ENCODE measurements around the gene TAF1D. TPM values are rescaled to one million over a fixed set of nuclear protein-coding genes. Genes with fewer than 3 reads are reported as not detected.

The TAF1D gene
- total RNA-seq, 1 experiment from 2014 or later: 272 TPM

GRCh38 chr11:93783765-93784144 is 42.5 kb upstream of the TAF1D start:
- no CpG with 5 or more reads among the region's 10 CpGs for WGBS (ENCODE audit: extremely low coverage, insufficient read length, low lambda C conversion rate)
- H3K36me3 Mint-ChIP-seq (ENCODE audit: insufficient read depth in 1 of 3, low read depth in 3 of 3): peaks cover 22 to 41% (median 38%) of the 10 kb centered on the region in 3 experiments
- H3K4me1 Mint-ChIP-seq: peaks cover 16 to 29% of the 10 kb centered on the region in 2 experiments
- Histone ChIP-seq H2BK12ac (ENCODE audit: insufficient read length, low read depth, low read length) (no peak overlapping the region), H3K27ac (ENCODE audit: insufficient read length, low read depth, low read length) (no peak overlapping the region), H3K4me2 (ENCODE audit: insufficient read depth, insufficient read length, low read length) (peak overlapping the region; percentile 94), H3K18ac (ENCODE audit: insufficient read length, low read depth, low read length) (peak overlapping the region; percentile 79), H2BK120ac (ENCODE audit: low read depth, low read length, poor library complexity, severe bottlenecking) (no peak overlapping the region), H3K9ac (ENCODE audit: extremely low read depth, insufficient read length, low read length) (peak overlapping the region; percentile 78), H3K4ac (ENCODE audit: low read depth, low read length) (no peak overlapping the region), H2AFZ (ENCODE audit: low read length) (no peak overlapping the region), H3K79me2 (ENCODE audit: insufficient read depth, low read length) (peaks cover 21% of the 10 kb centered on the region; the same call in 1 of the 2 replicates), H2BK15ac (ENCODE audit: low read depth, low read length) (no peak overlapping the region), H3K14ac (ENCODE audit: insufficient read depth, low read length) (no peak overlapping the region), H4K5ac (ENCODE audit: insufficient read length, low read depth, low read length) (no peak overlapping the region), H3K23ac (ENCODE audit: insufficient read length, low read depth, low read length) (no peak overlapping the region), H2BK5ac (ENCODE audit: insufficient read length, low read length) (no peak overlapping the region), H3K27me3 (ENCODE audit: insufficient read depth, low read length) (no peaks in the 10 kb centered on the region), H3K23me2 (ENCODE audit: insufficient read length, low read depth, low read length, poor library complexity, severe bottlenecking) (peaks cover 14% of the 10 kb centered on the region), H3K56ac (ENCODE audit: insufficient read length, low read depth, low read length) (no peak overlapping the region), H3K79me1 (ENCODE audit: insufficient read depth, low read depth, low read length, poor library complexity, severe bottlenecking) (no peaks in the 10 kb centered on the region), H2BK20ac (ENCODE audit: low read depth, low read length, poor library complexity, severe bottlenecking) (no peak overlapping the region), H3T11ph (ENCODE audit: low read length) (no peak overlapping the region), H2AK5ac (ENCODE audit: insufficient read length, low read length) (no peak overlapping the region), H4K91ac (ENCODE audit: insufficient read length, low read depth, low read length) (no peak overlapping the region), H4K8ac (replicated peaks; ENCODE audit: insufficient read length, low read depth, low read length) (no peak overlapping the region), H3K4me1 (ENCODE audit: insufficient read depth, low read length) (no peaks in the 10 kb centered on the region), H3K9me3 (ENCODE audit: control insufficient read depth, low read depth, low read length) (no peaks in the 10 kb centered on the region), H4K20me1 (ENCODE audit: control insufficient read depth, insufficient read depth, insufficient read length) (no peaks in the 10 kb centered on the region)
- H3K27ac Mint-ChIP-seq: peak overlapping the region; percentile 98 to 99 (median 99)
- H3K4me3 Mint-ChIP-seq: peak overlapping the region; percentile 91 to 98
- TF ChIP-seq CTCF (conservative IDR thresholded peaks at IDR 0.05): no peak; the same call in 2 of the 3 replicates
- peaks cover 0 to under 1% of the 10 kb centered on the region in 2 experiments; a peak in 1 of 5 replicates for H3K9me3 Mint-ChIP-seq
- H3K27me3 Mint-ChIP-seq (ENCODE audit: low read depth): no peaks in the 10 kb centered on the region
- no peak for DNase-seq
